H1 (cell line): ENCODE measurements around the gene RASGEF1C. TPM values are rescaled to one million over a fixed set of nuclear protein-coding genes. Genes with fewer than 3 reads are reported as not detected.

Source experiments
- CTCF ChIA-PET: fragments of 300-600 bp; sonication (Branson Sonifier 250); formaldehyde crosslinking; loops from one replicate; lab custom pipeline; 2021; ENCODE audit not compliant: partially characterized antibody; lab: Charles Lee
- POLR2A ChIA-PET: fragments of 300-600 bp; sonication (Branson Sonifier 250); formaldehyde crosslinking; loops from one replicate; lab custom pipeline; 2021; ENCODE audit warnings: inconsistent platforms; ENCODE audit not compliant: partially characterized antibody; lab: Charles Lee
- DNase-seq, 2 experiments: peaks; one replicate each; pipeline versions ENCODE4 v3.0.0 to v3.0.0-alpha.2; 2010 to 2022; ENCODE audit warnings: low spot score in 2 of 2, low read depth in 1 of 2, mixed read lengths in 1 of 2
- FAIRE-seq: peaks from 2 replicates; lab custom pipeline; 2011; peaks lifted over from hg19 to GRCh38; lab: Jason Lieb, UNC
- H2AFZ ChIP-seq: 2 replicates; pipeline ENCODE4 v1.8.1; 2012; ENCODE audit warnings: low read length, inconsistent platforms
- H2AK5ac ChIP-seq: 2 replicates; pipeline ENCODE4 v1.6.1; 2013; ENCODE audit warnings: low read depth, low read length
- H2BK120ac ChIP-seq: replicated peaks from 2 replicates; pipeline ENCODE3; 2013; ENCODE audit warnings: low read depth, low read length, inconsistent platforms
- H2BK12ac ChIP-seq: 2 replicates; pipeline ENCODE4 v1.6.1; 2013; ENCODE audit warnings: low read depth, low read length
- H2BK15ac ChIP-seq: 2 replicates; pipeline ENCODE4 v1.6.1; 2013; ENCODE audit warnings: low read length
- H2BK20ac ChIP-seq: 2 replicates; pipeline ENCODE4 v1.6.1; 2013; ENCODE audit warnings: low read length
- H2BK5ac ChIP-seq: 2 replicates; pipeline ENCODE4 v1.6.1; 2013; ENCODE audit warnings: low read depth, low read length
- H3K14ac ChIP-seq: 2 replicates; pipeline ENCODE4 v1.6.1; 2013; ENCODE audit warnings: inconsistent platforms; ENCODE audit not compliant: insufficient read length
- H3K18ac ChIP-seq: 2 replicates; pipeline ENCODE4 v1.6.1; 2013; ENCODE audit warnings: low read length; ENCODE audit errors: extremely low read depth
- H3K23ac ChIP-seq: 2 replicates; pipeline ENCODE4 v1.6.1; 2013; ENCODE audit warnings: inconsistent platforms; ENCODE audit not compliant: insufficient read length
- H3K23me2 ChIP-seq: 2 replicates; pipeline ENCODE4 v1.6.1; 2013; ENCODE audit warnings: low read depth, low read length
- H3K27ac ChIP-seq: 2 replicates; pipeline ENCODE4 v1.6.1; 2011; ENCODE audit warnings: low read depth, low read length, inconsistent platforms
- H3K27me3 ChIP-seq, 4 experiments: replicated peaks in 1 of 4; 1 replicate in 1 of 4; 2 replicates in 3 of 4; pipeline versions ENCODE4 v1.6.1 to v1.8.1; 2011 to 2013; ENCODE audit warnings: low read length in 3 of 4, mild to moderate bottlenecking in 3 of 4, inconsistent platforms in 2 of 4, mixed read lengths in 2 of 4, moderate library complexity in 1 of 4; ENCODE audit not compliant: control insufficient read depth in 3 of 4, insufficient read depth in 3 of 4; ENCODE audit errors: extremely low read depth in 1 of 4
- H3K36me3 ChIP-seq, 4 experiments: 2 replicates each; pipeline versions ENCODE4 v1.6.1 to v1.8.1; 2011 to 2013; ENCODE audit warnings: mild to moderate bottlenecking in 4 of 4, low read length in 3 of 4, moderate library complexity in 2 of 4, control low read depth in 1 of 4, inconsistent platforms in 1 of 4; ENCODE audit not compliant: insufficient read depth in 4 of 4, control insufficient read depth in 2 of 4
- H3K4ac ChIP-seq: replicated peaks from 2 replicates; pipeline ENCODE3; 2013; ENCODE audit warnings: low read length, low read depth, mixed read lengths, inconsistent platforms; ENCODE audit not compliant: insufficient read length
- H3K4me1 ChIP-seq, 4 experiments: replicated peaks in 1 of 4; 1 replicate in 1 of 4; 2 replicates in 3 of 4; pipeline versions ENCODE4 v1.6.1 to v1.8.1; 2011 to 2013; ENCODE audit warnings: low read length in 3 of 4, inconsistent platforms in 2 of 4, mixed read lengths in 1 of 4; ENCODE audit not compliant: insufficient read depth in 4 of 4, control insufficient read depth in 3 of 4
- H3K4me2 ChIP-seq, 2 experiments: 2 replicates each; pipeline versions ENCODE4 v1.6.1 to v1.8.1; 2011 to 2013; ENCODE audit warnings: low read depth in 2 of 2, low read length in 2 of 2, control low read depth in 1 of 2, inconsistent platforms in 1 of 2, mild to moderate bottlenecking in 1 of 2; ENCODE audit not compliant: insufficient read depth in 1 of 2
- H3K4me3 ChIP-seq, 4 experiments: fragments of 200-600, 300-600 bp in 1 of 4; sonication (generic), shearing (Covaris generic), sonication (Bioruptor Twin) in 1 of 4; 2 replicates each; pipeline versions ENCODE4 v1.5.1 to v1.8.1; 2011 to 2016; ENCODE audit warnings: low read length in 4 of 4, low read depth in 3 of 4, control low read depth in 2 of 4, inconsistent platforms in 2 of 4, mild to moderate bottlenecking in 2 of 4, mixed read lengths in 1 of 4, moderate library complexity in 1 of 4; ENCODE audit not compliant: insufficient read depth in 2 of 4; ENCODE audit errors: extremely low read depth in 1 of 4
- H3K56ac ChIP-seq: replicated peaks from 2 replicates; pipeline ENCODE3; 2013; ENCODE audit warnings: low read depth, mild to moderate bottlenecking, mixed read lengths, low read length, inconsistent platforms; ENCODE audit not compliant: insufficient read length
- H3K79me1 ChIP-seq: 2 replicates; pipeline ENCODE4 v1.6.1; 2013; ENCODE audit warnings: low read depth, low read length, control low read depth
- H3K79me2 ChIP-seq, 2 experiments: 2 replicates each; pipeline versions ENCODE4 v1.6.1 to v1.8.1; 2012 to 2013; ENCODE audit warnings: low read length in 2 of 2, mild to moderate bottlenecking in 2 of 2, inconsistent platforms in 1 of 2; ENCODE audit not compliant: insufficient read depth in 2 of 2, control insufficient read depth in 1 of 2
- H3K9ac ChIP-seq, 4 experiments: replicated peaks in 1 of 4; 1 replicate in 1 of 4; 2 replicates in 3 of 4; pipeline versions ENCODE4 v1.6.1 to v1.8.1; 2011 to 2013; ENCODE audit warnings: low read depth in 3 of 4, low read length in 3 of 4, control low read depth in 2 of 4, mild to moderate bottlenecking in 2 of 4, moderate library complexity in 2 of 4, inconsistent platforms in 1 of 4; ENCODE audit errors: extremely low read depth in 1 of 4
- H3K9me3 ChIP-seq, 2 experiments: 2 replicates each; pipeline versions ENCODE4 v1.6.1 to v1.8.1; 2012 to 2013; ENCODE audit warnings: mild to moderate bottlenecking in 2 of 2, moderate library complexity in 2 of 2, control low read depth in 1 of 2, inconsistent platforms in 1 of 2, low read depth in 1 of 2, low read length in 1 of 2, mixed read lengths in 1 of 2; ENCODE audit not compliant: insufficient read depth in 2 of 2
- H4K20me1 ChIP-seq, 2 experiments: replicated peaks in 1 of 2; 2 replicates each; pipeline versions ENCODE3 to v1.8.1; 2011 to 2013; ENCODE audit warnings: inconsistent platforms in 2 of 2, low read length in 2 of 2, mild to moderate bottlenecking in 1 of 2; ENCODE audit not compliant: insufficient read depth in 2 of 2, control insufficient read depth in 1 of 2
- H4K5ac ChIP-seq: 2 replicates; pipeline ENCODE4 v1.6.1; 2013; ENCODE audit warnings: low read length, low read depth, mixed read lengths, inconsistent platforms; ENCODE audit not compliant: insufficient read length
- H4K8ac ChIP-seq: 2 replicates; pipeline ENCODE4 v1.8.0; 2013; ENCODE audit warnings: mild to moderate bottlenecking, moderate library complexity, low read length, inconsistent platforms; ENCODE audit not compliant: insufficient read depth; ENCODE audit errors: extremely low read depth
- H4K91ac ChIP-seq: replicated peaks from 2 replicates; pipeline ENCODE3; 2013; ENCODE audit warnings: low read length, mixed read lengths, inconsistent platforms; ENCODE audit not compliant: insufficient read length
- ASH2L ChIP-seq: fragments of 200-600, 300-600 bp; sonication (generic); IDR thresholded peaks from one replicate; pipeline ENCODE4 v1.7.1; 2017; ENCODE audit warnings: low read length
- GTF2F1 ChIP-seq: IDR thresholded peaks from 2 replicates; pipeline ENCODE4 v1.6.1; 2012; ENCODE audit warnings: low read depth, low read length, improper control_type of control experiment, borderline replicate concordance
- JUND ChIP-seq: IDR thresholded peaks from 2 replicates; pipeline ENCODE4 v1.6.1; 2011; ENCODE audit warnings: mild to moderate bottlenecking, improper control_type of control experiment, low read length
- MAX ChIP-seq: IDR thresholded peaks from 2 replicates; pipeline ENCODE4 v1.6.1; 2012; ENCODE audit warnings: inconsistent platforms
- NRF1 ChIP-seq: IDR thresholded peaks from 2 replicates; pipeline ENCODE4 v1.6.1; 2011; ENCODE audit warnings: mild to moderate bottlenecking, low read depth, low read length, improper control_type of control experiment
- POU5F1 ChIP-seq: IDR thresholded peaks from 2 replicates; pipeline ENCODE4 v1.6.1; 2011; ENCODE audit warnings: low read depth, mild to moderate bottlenecking, low read length, moderate library complexity
- SP2 ChIP-seq: IDR thresholded peaks from 2 replicates; pipeline ENCODE4 v1.6.1; 2012; ENCODE audit warnings: mild to moderate bottlenecking, low read length, inconsistent platforms
- SRF ChIP-seq: IDR thresholded peaks from 2 replicates; pipeline ENCODE4 v1.6.1; 2011; ENCODE audit warnings: mild to moderate bottlenecking, low read depth, low read length, moderate library complexity
- SUZ12 ChIP-seq: fragments of 200-600 bp; sonication (generic); IDR thresholded peaks from 2 replicates; pipeline ENCODE4 v1.6.1; 2012; ENCODE audit warnings: mild to moderate bottlenecking, inconsistent platforms, low read length, moderate library complexity, mixed read lengths
- TAF1 ChIP-seq: IDR thresholded peaks from 2 replicates; pipeline ENCODE4 v1.6.1; 2011; ENCODE audit warnings: mild to moderate bottlenecking, low read depth, low read length
- TCF12 ChIP-seq: IDR thresholded peaks from 2 replicates; pipeline ENCODE4 v1.6.1; 2011; ENCODE audit warnings: low read depth, mild to moderate bottlenecking, low read length
- YY1 ChIP-seq: IDR thresholded peaks from 2 replicates; pipeline ENCODE4 v1.6.1; 2011; ENCODE audit warnings: low read depth, mild to moderate bottlenecking, low read length
- WGBS, 2 experiments: shearing (Covaris generic) in 1 of 2; methylation state at CpG; one replicate each; pipeline versions ENCODE4 v1.1.6 to v1.1.7; 2013 to 2015; ENCODE audit warnings: low lambda C conversion rate in 2 of 2, mixed read lengths in 2 of 2, inconsistent platforms in 1 of 2, low coverage in 1 of 2, missing lambda C conversion rate in 1 of 2; ENCODE audit not compliant: insufficient replicate concordance in 2 of 2, insufficient coverage in 1 of 2, insufficient read length in 1 of 2; ENCODE audit errors: extremely low coverage in 1 of 2, missing lambda C conversion rate in 1 of 2; 5-methylcytosine and 5-hydroxymethylcytosine counted together
- polyA plus RNA-seq, 7 experiments: library from polyadenylated mRNA; depleted of rRNA in 3 of 7; stranded (reverse) in 5 of 7; unstranded in 2 of 7; fragments of >200 nt in 5 of 7; fragments of 200-250 nt in 2 of 7; gene quantifications; 1 replicate in 5 of 7; 2 replicates in 1 of 7; 4 replicates in 1 of 7; pipeline versions ENCODE4 v1.2.1 to v1.2.3, GENCODE V29; 2011 to 2013; ENCODE audit warnings: missing spikeins in 2 of 7, mixed read lengths in 2 of 7
- total RNA-seq: library from RNA; stranded (reverse); fragmentation: NEBNext Ultra II Directional; extraction: Animal tissue kit (Norgen Biotek cat#: 25700); gene quantifications from 2 replicates; pipeline ENCODE4 v1.2.1, GENCODE V29; 2021

The RASGEF1C gene
- total and polyA plus RNA-seq, 2 of the 8 experiments (the other 6 are each of a cell fraction or from before 2014, with no cell fraction given), result 0.26 to 0.61 TPM

GRCh38 chr5:180179442-180180420 lies 29.3 kb downstream of the RASGEF1C start:
- Histone ChIP-seq H2BK15ac (0 out of 2 replicates have a peak overlapping the region, but pooled peaks have one; percentile 21), H3K18ac (no peak overlapping the region), H3K23ac (no peak overlapping the region), H3K4me3 (no peak overlapping the region), H2BK120ac (no peak overlapping the region), H3K4me1 (peaks cover 0 to 7% (median 3%) of the 10 kb centered on the region in 4 experiments; a peak in 3 of 7 replicates), H4K5ac (no peak overlapping the region), H3K9ac (no peak overlapping the region), H2AFZ (no peak overlapping the region), H3K14ac (no peak overlapping the region), H2BK20ac (peak overlapping the region; percentile 40; the same call in 1 of the 2 replicates), H3K27ac (no peak overlapping the region), H3K79me2 (no peaks in the 10 kb centered on the region), H4K8ac (peak overlapping the region; percentile 28), H3K23me2 (no peaks in the 10 kb centered on the region), H3K27me3 (no peaks in the 10 kb centered on the region), H4K91ac (no peak overlapping the region), H3K4me2 (no peak overlapping the region), H3K56ac (no peak overlapping the region), H3K9me3 (no peaks in the 10 kb centered on the region; a peak in 1 of 4 replicates), H2BK12ac (no peak overlapping the region), H3K36me3 (no peaks in the 10 kb centered on the region), H2AK5ac (no peak overlapping the region), H4K20me1 (peaks cover 0 to 2% of the 10 kb centered on the region in 2 experiments), H3K79me1 (no peaks in the 10 kb centered on the region), H3K4ac (no peak overlapping the region), H2BK5ac (0 out of 2 replicates have a peak overlapping the region, but pooled peaks have one; percentile 24)
- DNase-seq, result no peak
- ChIA-PET POLR2A (interaction anchor here (0.5 to 0.7 kb wide), 2 partner anchors 159 to 344 kb away, joined by 3 read pairs; no protein-coding TSS in a partner anchor), CTCF (interaction anchor here (0.7 to 2.2 kb wide), 4 partner anchors 17 to 52 kb away, joined by 3 to 7 read pairs (median 4); no protein-coding TSS in a partner anchor)
- FAIRE-seq, result no peak
- WGBS, 2 experiments, result 90% methylated on average over 22 of the region's 23 CpGs; no CpG with 5 or more reads in 1 of the 2 experiments
- no peak for TF ChIP-seq SUZ12
- TF ChIP-seq TCF12, result no peak
- no peak for TF ChIP-seq YY1
- no peak for TF ChIP-seq JUND
- no peak for TF ChIP-seq GTF2F1
- TF ChIP-seq MAX, result no peak
- TF ChIP-seq NRF1, result no peak
- no peak for TF ChIP-seq POU5F1
- no peak for TF ChIP-seq TAF1
- TF ChIP-seq SRF, result no peak
- no peak for TF ChIP-seq ASH2L
- TF ChIP-seq SP2, result no peak
